IMR-90 (cell line): ENCODE results near the gene RPTOR. TPM values are rescaled to one million over a fixed set of nuclear protein-coding genes. Genes with fewer than 3 reads are reported as not detected.

ENCODE experiments used
- ATAC-seq: fragments of 200-7000 bp; cut with Tn5 transposase; 2 replicates; pipeline ENCODE4 v1.9.1; 2020; ENCODE audit warnings: low read depth, mild to moderate bottlenecking, moderate library complexity
- BruUV-seq: library from RNA; stranded (reverse); fragments of 400-500 nt; replicated peaks from 2 replicates; lab custom pipeline; 2021; lab: Mats Ljungman, UMichigan
- CTCF ChIA-PET: fragments of 300-600 bp; formaldehyde crosslinking; extraction: SDS; loops from one replicate; lab custom pipeline; 2021; ENCODE audit warnings: antibody characterized with exemption; lab: Yijun Ruan, JAX
- POLR2A ChIA-PET: fragments of 300-600 bp; sonication (Branson Sonifier 250); formaldehyde crosslinking; loops from one replicate; lab custom pipeline; 2022; ENCODE audit warnings: antibody characterized with exemption; ENCODE audit not compliant: unreplicated experiment; lab: Charles Lee
- DNase-seq: peaks from one replicate; pipeline ENCODE4 v3.0.0; 2013
- H2AFZ ChIP-seq: replicated peaks from 2 replicates; pipeline ENCODE3; 2013; ENCODE audit warnings: low read length, mild to moderate bottlenecking; ENCODE audit not compliant: poor library complexity
- H2AK5ac ChIP-seq: 2 replicates; pipeline ENCODE4 v1.6.1; 2013; ENCODE audit warnings: low read depth, low read length, inconsistent platforms
- H2AK9ac ChIP-seq: replicated peaks from 2 replicates; pipeline ENCODE3; 2013; ENCODE audit warnings: mild to moderate bottlenecking, low read depth, low read length, moderate library complexity; ENCODE audit not compliant: poor library complexity
- H2BK120ac ChIP-seq: 2 replicates; pipeline ENCODE4 v1.6.1; 2013; ENCODE audit warnings: low read depth, low read length, inconsistent platforms
- H2BK15ac ChIP-seq: 3 replicates; pipeline ENCODE4 v1.6.1; 2013; ENCODE audit warnings: low read depth, low read length, inconsistent platforms
- H2BK20ac ChIP-seq: 2 replicates; pipeline ENCODE4 v1.6.1; 2013; ENCODE audit warnings: low read depth, mild to moderate bottlenecking, inconsistent platforms, low read length, moderate library complexity
- H2BK5ac ChIP-seq: 2 replicates; pipeline ENCODE4 v1.6.1; 2013; ENCODE audit warnings: mild to moderate bottlenecking, low read depth, low read length, inconsistent platforms; ENCODE audit not compliant: poor library complexity, severe bottlenecking
- H3K14ac ChIP-seq: replicated peaks from 2 replicates; pipeline ENCODE4 v1.6.1; 2013; ENCODE audit warnings: low read depth, low read length, inconsistent platforms
- H3K18ac ChIP-seq: 2 replicates; pipeline ENCODE4 v1.6.1; 2013; ENCODE audit warnings: low read depth, low read length, control low read depth
- H3K23ac ChIP-seq: 2 replicates; pipeline ENCODE4 v1.6.1; 2013; ENCODE audit warnings: low read depth, low read length, inconsistent platforms
- H3K27ac ChIP-seq: 2 replicates; pipeline ENCODE4 v1.5.1; 2013; ENCODE audit warnings: mild to moderate bottlenecking, control low read depth, low read length; ENCODE audit not compliant: insufficient read depth
- H3K27me3 ChIP-seq: 2 replicates; pipeline ENCODE4 v1.6.1; 2013; ENCODE audit warnings: low read length; ENCODE audit not compliant: control insufficient read depth, insufficient read depth
- H3K36me3 ChIP-seq: 2 replicates; pipeline ENCODE4 v1.6.1; 2013; ENCODE audit warnings: low read length, mixed read lengths; ENCODE audit not compliant: control insufficient read depth, insufficient read depth
- H3K4ac ChIP-seq: 2 replicates; pipeline ENCODE4 v1.6.1; 2013; ENCODE audit warnings: low read depth, low read length, inconsistent platforms
- H3K4me1 ChIP-seq: 2 replicates; pipeline ENCODE4 v1.6.1; 2013; ENCODE audit warnings: low read length, mixed read lengths; ENCODE audit not compliant: control insufficient read depth, insufficient read depth
- H3K4me2 ChIP-seq: 2 replicates; pipeline ENCODE4 v1.6.1; 2013; ENCODE audit warnings: low read depth, mild to moderate bottlenecking, control low read depth, low read length, moderate library complexity
- H3K4me3 ChIP-seq: 2 replicates; pipeline ENCODE4 v1.5.1; 2013; ENCODE audit warnings: low read depth, mild to moderate bottlenecking, control low read depth, low read length, moderate library complexity; ENCODE audit not compliant: insufficient read depth
- H3K56ac ChIP-seq: 2 replicates; pipeline ENCODE4 v1.6.1; 2013; ENCODE audit warnings: low read length, inconsistent platforms; ENCODE audit not compliant: insufficient read depth; ENCODE audit errors: extremely low read depth
- H3K79me1 ChIP-seq, 2 experiments: 2 replicates each; pipeline ENCODE4 v1.6.1; 2013; ENCODE audit warnings: low read length in 2 of 2, inconsistent platforms in 1 of 2, low read depth in 1 of 2
- H3K9ac ChIP-seq: 2 replicates; pipeline ENCODE4 v1.6.1; 2013; ENCODE audit warnings: low read depth, low read length, control low read depth
- H3K9me1 ChIP-seq: 2 replicates; pipeline ENCODE4 v1.6.1; 2013; ENCODE audit warnings: low read length, inconsistent platforms; ENCODE audit not compliant: insufficient read depth
- H3K9me3 ChIP-seq: 2 replicates; pipeline ENCODE4 v1.6.1; 2013; ENCODE audit warnings: low read length; ENCODE audit not compliant: control insufficient read depth, insufficient read depth
- H4K20me1 ChIP-seq: 2 replicates; pipeline ENCODE4 v1.6.1; 2013; ENCODE audit warnings: low read length, inconsistent platforms; ENCODE audit not compliant: insufficient read depth
- H4K5ac ChIP-seq: 2 replicates; pipeline ENCODE4 v1.6.1; 2013; ENCODE audit warnings: mild to moderate bottlenecking, low read depth, low read length, control low read depth
- H4K8ac ChIP-seq, 2 experiments: 2 replicates each; pipeline ENCODE4 v1.6.1; 2013; ENCODE audit warnings: low read depth in 2 of 2, low read length in 2 of 2, control low read depth in 1 of 2, inconsistent platforms in 1 of 2
- H4K91ac ChIP-seq: 2 replicates; pipeline ENCODE4 v1.6.1; 2013; ENCODE audit warnings: low read depth, low read length, inconsistent platforms; ENCODE audit not compliant: insufficient read depth
- BHLHE40 ChIP-seq: fragments of 150-350 bp; IDR thresholded peaks from 2 replicates; pipeline ENCODE4 v1.6.1; 2016; ENCODE audit warnings: mild to moderate bottlenecking, low read depth, low read length
- CEBPB ChIP-seq: IDR thresholded peaks from 2 replicates; pipeline ENCODE4 v1.6.1; 2012; ENCODE audit warnings: low read depth, low read length, improper control_type of control experiment
- CHD1 ChIP-seq: IDR thresholded peaks from 2 replicates; pipeline ENCODE4 v1.6.1; 2012; ENCODE audit warnings: low read depth, low read length, improper control_type of control experiment
- ELK1 ChIP-seq: fragments of 150-350 bp; IDR thresholded peaks from 2 replicates; pipeline ENCODE4 v1.6.1; 2016; ENCODE audit warnings: low read depth, mild to moderate bottlenecking, low read length, moderate library complexity, borderline replicate concordance
- MAZ ChIP-seq: IDR thresholded peaks from 2 replicates; pipeline ENCODE4 v1.6.1; 2012; ENCODE audit warnings: low read depth, mild to moderate bottlenecking, low read length, improper control_type of control experiment, moderate library complexity, borderline replicate concordance
- POLR2A ChIP-seq: IDR thresholded peaks from 2 replicates; pipeline ENCODE4 v1.6.1; 2012; ENCODE audit warnings: mild to moderate bottlenecking, low read depth, low read length
- SMC3 ChIP-seq: fragments of 150-350 bp; IDR thresholded peaks from 2 replicates; pipeline ENCODE4 v1.6.1; 2016; ENCODE audit warnings: low read depth, mild to moderate bottlenecking, antibody characterized with exemption, low read length, moderate library complexity
- WGBS, 2 experiments: methylation state at CpG; one replicate each; pipeline versions ENCODE4 v1.1.5 to v1.1.7; 2013; ENCODE audit warnings: missing lambda C conversion rate in 2 of 2; ENCODE audit not compliant: insufficient read length in 1 of 2; ENCODE audit errors: extremely low coverage in 2 of 2; 5-methylcytosine and 5-hydroxymethylcytosine counted together
- dilution Hi-C: fragments of 300-500 bp; cut with HindIII; formaldehyde crosslinking; loops from one replicate; pipeline ENCODE4 v1.14.3; 2018; ENCODE audit warnings: low sequenced_read_pairs; ENCODE audit not compliant: unreplicated experiment
- in situ Hi-C: fragments of 300-500 bp; cut with MboI; formaldehyde crosslinking; loops from 3 replicates; pipeline ENCODE4 v1.14.3; 2019; ENCODE audit warnings: low sequenced_read_pairs, inconsistent platforms, mixed read lengths
- intact Hi-C: fragments of 100-400 bp; cut with micrococcal nuclease; formaldehyde crosslinking; loops from 2 replicates; pipeline ENCODE4 v1.10.0; 2022
- polyA plus RNA-seq, 3 experiments: library from polyadenylated mRNA; depleted of rRNA; stranded (reverse); fragments of >200 nt; gene quantifications; 2 replicates each; pipeline ENCODE4 v1.2.3, GENCODE V29; 2012; ENCODE audit warnings: low replicate concordance in 1 of 3
- total RNA-seq: library from RNA; depleted of rRNA; stranded (reverse); fragments of >200 nt; gene quantifications from 2 replicates; pipeline ENCODE4 v1.2.3, GENCODE V29; 2012
- TF ChIP-seq, protein P1 (sequence below): conservative IDR thresholded peaks from 2 replicates; pipeline ENCODE4 v1.5.1; 2012; ENCODE audit warnings: mild to moderate bottlenecking, low read depth, low read length, improper control_type of control experiment

The RPTOR gene
- total and polyA plus RNA-seq, 2 of the 4 experiments (the other 2 are of a cell fraction): 10.8 to 14.7 TPM

GRCh38 chr17:80947200-80947940 lies 402.7 kb downstream of the RPTOR start:
- H4K5ac ChIP-seq: no peak overlapping the region
- no peak overlapping the region for H4K8ac ChIP-seq
- no peaks in the 10 kb centered on the region for H4K20me1 ChIP-seq
- H2BK20ac ChIP-seq: no peak overlapping the region
- H3K4me1 ChIP-seq: peaks cover 5% of the 10 kb centered on the region
- no peak overlapping the region for H3K56ac ChIP-seq
- no peaks in the 10 kb centered on the region for H3K27me3 ChIP-seq
- H2BK15ac ChIP-seq: no peak overlapping the region
- dilution Hi-C loops: no loop called here
- no peak overlapping the region for H2BK120ac ChIP-seq
- H3K14ac ChIP-seq: no peak overlapping the region
- H3K36me3 ChIP-seq: peaks cover 32% of the 10 kb centered on the region
- H3K18ac ChIP-seq: no peak overlapping the region
- no peak overlapping the region for H2AK5ac ChIP-seq
- no peak overlapping the region for H3K27ac ChIP-seq
- H3K4me2 ChIP-seq: no peak overlapping the region
- no peak overlapping the region for H3K4me3 ChIP-seq
- H2AFZ ChIP-seq: no peak overlapping the region
- ATAC-seq (no peak), DNase-seq (no peak)
- in situ Hi-C loops: no loop called here
- ChIA-PET POLR2A (no interaction called here), CTCF (no interaction called here)
- intact Hi-C loops: no loop called here
- no peak overlapping the region for H2BK5ac ChIP-seq
- 0 out of 2 replicates have a peak, but pooled peaks cover 5% of the 10 kb centered on the region for H3K9me1 ChIP-seq
- H3K9ac ChIP-seq: no peak overlapping the region
- TF ChIP-seq BHLHE40 (no peak), POLR2A (no peak), ELK1 (no peak), MAZ (no peak), CEBPB (no peak), CHD1 (no peak), SMC3 (no peak)
- TF ChIP-seq, protein P1, sequence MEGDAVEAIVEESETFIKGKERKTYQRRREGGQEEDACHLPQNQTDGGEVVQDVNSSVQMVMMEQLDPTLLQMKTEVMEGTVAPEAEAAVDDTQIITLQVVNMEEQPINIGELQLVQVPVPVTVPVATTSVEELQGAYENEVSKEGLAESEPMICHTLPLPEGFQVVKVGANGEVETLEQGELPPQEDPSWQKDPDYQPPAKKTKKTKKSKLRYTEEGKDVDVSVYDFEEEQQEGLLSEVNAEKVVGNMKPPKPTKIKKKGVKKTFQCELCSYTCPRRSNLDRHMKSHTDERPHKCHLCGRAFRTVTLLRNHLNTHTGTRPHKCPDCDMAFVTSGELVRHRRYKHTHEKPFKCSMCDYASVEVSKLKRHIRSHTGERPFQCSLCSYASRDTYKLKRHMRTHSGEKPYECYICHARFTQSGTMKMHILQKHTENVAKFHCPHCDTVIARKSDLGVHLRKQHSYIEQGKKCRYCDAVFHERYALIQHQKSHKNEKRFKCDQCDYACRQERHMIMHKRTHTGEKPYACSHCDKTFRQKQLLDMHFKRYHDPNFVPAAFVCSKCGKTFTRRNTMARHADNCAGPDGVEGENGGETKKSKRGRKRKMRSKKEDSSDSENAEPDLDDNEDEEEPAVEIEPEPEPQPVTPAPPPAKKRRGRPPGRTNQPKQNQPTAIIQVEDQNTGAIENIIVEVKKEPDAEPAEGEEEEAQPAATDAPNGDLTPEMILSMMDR: no peak
- no peak overlapping the region for H3K4ac ChIP-seq
- no peaks in the 10 kb centered on the region for H3K79me1 ChIP-seq
- no peak overlapping the region for H2AK9ac ChIP-seq
- no peak overlapping the region for H3K23ac ChIP-seq
- no peaks in the 10 kb centered on the region for H3K9me3 ChIP-seq
- BruUV-seq: no TSS peak
- 93% methylated on average over 14 of the region's 21 CpGs; no CpG with 5 or more reads in 1 of the 2 experiments for WGBS, 2 experiments
- no peak overlapping the region for H4K91ac ChIP-seq
